Mesodermal cell (in vitro differentiated cells): ENCODE results near the gene PCED1B.
"Not testable (repeated sequence)": the region's sequence is repeated elsewhere in the genome, so short reads cannot be mapped to it uniquely, and the experiment has no call there.

ENCODE experiments used
- H3K27ac ChIP-seq: 2 replicates; pipeline ENCODE4 v1.7.0; 2013; ENCODE audit warnings: mild to moderate bottlenecking, low read depth, low read length, moderate library complexity; ENCODE audit not compliant: severe bottlenecking
- H3K36me3 ChIP-seq: 2 replicates; pipeline ENCODE4 v1.7.1; 2013; ENCODE audit warnings: mild to moderate bottlenecking, low read length, moderate library complexity; ENCODE audit not compliant: control insufficient read depth, insufficient read depth
- H3K4me1 ChIP-seq: one replicate; pipeline ENCODE4 v1.7.1; 2013; ENCODE audit warnings: mild to moderate bottlenecking, low read length; ENCODE audit not compliant: insufficient read depth, control insufficient read depth, poor library complexity, severe bottlenecking
- H3K4me3 ChIP-seq: 2 replicates; pipeline ENCODE4 v1.7.0; 2013; ENCODE audit warnings: low read length, control low read depth, mild to moderate bottlenecking; ENCODE audit not compliant: insufficient read depth, poor library complexity, severe bottlenecking; ENCODE audit errors: extremely low read depth
- H3K9me3 ChIP-seq: 2 replicates; pipeline ENCODE4 v1.7.1; 2013; ENCODE audit warnings: mild to moderate bottlenecking, low read length, moderate library complexity; ENCODE audit not compliant: control insufficient read depth
- WGBS, 2 experiments: methylation state at CpG; one replicate each; pipeline ENCODE4 v1.1.5; 2013; ENCODE audit warnings: missing lambda C conversion rate in 2 of 2; ENCODE audit not compliant: insufficient coverage in 2 of 2; 5-methylcytosine and 5-hydroxymethylcytosine counted together

PCED1B gene

DNA sequence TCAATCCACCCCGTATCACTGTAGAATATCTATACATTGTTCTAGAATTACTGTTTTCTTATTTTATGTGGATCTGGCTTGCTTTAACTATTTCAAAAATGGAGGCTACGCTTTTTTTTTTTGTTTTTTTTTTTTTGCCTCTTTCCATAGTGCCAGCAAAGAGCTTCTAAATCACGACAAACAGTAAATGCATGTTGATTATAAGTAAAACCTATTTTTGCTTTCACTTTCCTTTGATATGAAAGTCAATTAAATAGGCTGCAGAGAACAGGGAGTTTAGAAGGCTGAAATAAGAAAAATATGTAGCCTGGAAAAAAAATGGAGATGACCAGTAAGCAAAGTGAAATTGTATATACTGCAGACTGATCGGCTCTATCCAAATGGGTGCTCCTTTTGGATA lies 112.6 kb downstream of the PCED1B start:
- Histone ChIP-seq H3K4me3 (no peak overlapping the region), H3K9me3 (no peaks in the 10 kb centered on the region), H3K36me3 (no peaks in the 10 kb centered on the region), H3K4me1 (peaks cover 28% of the 10 kb centered on the region), H3K27ac (no peak overlapping the region)
- WGBS, 2 experiments: 83% methylated on average over 1 of the region's 4 CpGs; no CpG with 5 or more reads in 1 of the 2 experiments

DNA sequence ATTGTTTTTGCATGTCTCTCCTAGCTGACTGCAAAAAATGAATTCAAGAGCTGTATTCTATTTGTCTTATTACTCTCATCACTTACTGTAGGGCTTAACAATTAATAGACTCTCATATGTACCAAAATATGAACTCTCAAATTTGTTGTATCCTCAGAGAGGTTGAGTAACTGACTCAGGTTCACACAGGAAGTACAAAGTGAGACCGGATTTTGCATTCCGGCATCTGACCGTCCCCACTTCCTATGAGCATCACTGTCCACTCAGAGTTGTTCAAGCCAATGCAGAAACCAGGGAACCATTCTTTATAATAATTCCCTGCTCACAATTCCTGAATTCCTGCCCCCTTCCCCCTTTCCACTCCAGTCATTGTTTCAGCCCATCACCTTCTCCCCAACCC lies 113.6 kb downstream of the PCED1B start:
- no peak overlapping the region for H3K4me3 ChIP-seq
- H3K9me3 ChIP-seq: no peaks in the 10 kb centered on the region
- no peak overlapping the region for H3K27ac ChIP-seq
- peaks cover 28% of the 10 kb centered on the region for H3K4me1 ChIP-seq
- 90 to 96% methylated on average over 3 of the region's 3 CpGs for WGBS, 2 experiments
- H3K36me3 ChIP-seq: no peaks in the 10 kb centered on the region

DNA sequence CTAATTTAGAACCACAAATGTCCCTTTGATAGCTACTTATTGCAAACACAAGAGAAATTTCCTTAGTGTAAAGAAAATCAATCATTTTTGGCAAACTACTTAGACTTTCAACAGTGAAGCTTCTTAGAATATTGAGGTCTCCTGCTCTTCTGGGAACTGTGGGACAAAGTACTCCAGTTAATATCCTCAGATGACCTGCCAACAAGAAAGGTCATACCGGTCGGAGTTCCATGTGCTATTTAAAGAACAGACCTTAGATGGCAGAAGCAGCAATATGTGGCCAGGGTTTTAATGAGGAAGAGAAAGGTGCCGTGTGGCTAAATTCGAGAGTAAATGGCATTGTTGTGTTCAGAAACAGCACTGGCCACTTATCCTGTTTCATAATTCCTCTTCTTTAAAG lies 115.1 kb downstream of the PCED1B start:
- Histone ChIP-seq H3K4me3 (no peak overlapping the region), H3K4me1 (peaks cover 24% of the 10 kb centered on the region), H3K9me3 (no peaks in the 10 kb centered on the region), H3K36me3 (no peaks in the 10 kb centered on the region), H3K27ac (no peak overlapping the region)
- WGBS, 2 experiments: 38 to 67% methylated on average over 2 of the region's 4 CpGs

DNA sequence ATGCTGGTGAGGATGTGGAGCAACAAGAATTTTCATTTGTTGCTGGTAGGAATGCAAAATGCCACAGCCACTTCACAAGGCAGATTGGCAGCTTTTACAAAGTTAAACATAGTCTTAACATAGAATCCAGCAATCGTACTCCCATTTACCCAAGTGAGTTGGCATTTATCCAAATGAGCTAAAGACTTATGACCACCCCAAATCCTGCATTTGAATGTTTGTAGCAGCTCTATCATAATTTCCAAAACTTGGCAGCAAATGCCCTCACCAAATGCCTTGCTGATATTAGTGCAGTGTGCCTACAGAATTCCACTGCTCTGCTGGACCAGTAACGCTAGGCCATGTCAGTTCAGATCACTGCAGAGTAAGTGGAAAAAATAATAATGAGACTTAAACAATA lies 121.0 kb downstream of the PCED1B start:
- Histone ChIP-seq H3K9me3 (peaks cover 9% of the 10 kb centered on the region), H3K27ac (no peak overlapping the region), H3K4me3 (no peak overlapping the region), H3K4me1 (no peaks in the 10 kb centered on the region), H3K36me3 (no peaks in the 10 kb centered on the region)
- 89 to 91% methylated on average over 1 of the region's 2 CpGs for WGBS, 2 experiments

DNA sequence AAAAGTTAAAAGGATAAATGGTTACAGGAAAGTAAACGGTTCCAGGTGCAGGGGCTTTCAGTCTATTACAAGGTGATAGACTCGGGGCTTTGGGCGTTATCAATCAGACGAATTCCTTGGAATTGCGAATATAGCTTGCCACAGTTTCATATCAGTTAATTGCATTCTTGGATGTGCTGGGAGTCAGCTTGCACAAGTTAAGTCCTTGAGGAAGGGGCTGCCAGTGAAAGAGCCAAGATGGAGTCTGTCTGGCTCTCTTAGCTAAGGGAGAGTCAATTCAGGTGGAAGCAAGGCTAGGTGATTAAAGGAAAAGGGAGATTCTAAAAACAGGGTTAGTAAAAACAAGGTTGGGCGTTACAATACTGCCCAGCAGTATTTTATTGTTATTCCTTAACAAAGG lies 121.8 kb downstream of the PCED1B start:
- not testable (repeated sequence) for H3K9me3 ChIP-seq, H3K4me1 ChIP-seq, H3K4me3 ChIP-seq, H3K27ac ChIP-seq, H3K36me3 ChIP-seq
- 91% methylated on average over 5 of the region's 6 CpGs for WGBS, 2 experiments

DNA sequence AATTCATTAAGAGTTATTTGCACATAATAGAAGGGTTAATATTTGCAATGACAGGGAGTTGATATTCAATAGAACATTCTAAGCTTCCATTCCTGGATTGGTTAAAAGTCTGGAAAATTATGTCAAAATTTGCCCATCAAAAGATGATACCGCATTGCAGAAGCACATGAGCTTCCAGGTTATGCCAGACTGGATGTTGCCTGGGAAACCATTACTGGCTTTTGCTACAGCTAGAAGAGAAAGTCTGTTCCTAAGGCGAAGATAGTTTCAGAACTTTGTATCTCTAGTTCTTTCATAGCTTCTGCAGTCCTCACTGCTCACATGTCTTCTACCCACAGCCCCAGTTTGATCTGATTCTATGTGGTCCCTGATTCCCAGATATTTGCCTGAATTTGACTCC lies 122.8 kb downstream of the PCED1B start:
- H3K9me3 ChIP-seq: peaks cover 9% of the 10 kb centered on the region
- H3K36me3 ChIP-seq: no peaks in the 10 kb centered on the region
- H3K4me1 ChIP-seq: peaks cover 6% of the 10 kb centered on the region
- H3K4me3 ChIP-seq: no peak overlapping the region
- no peak overlapping the region for H3K27ac ChIP-seq
- WGBS, 2 experiments: 82 to 88% methylated on average over 1 to 2 of the region's 2 CpGs

DNA sequence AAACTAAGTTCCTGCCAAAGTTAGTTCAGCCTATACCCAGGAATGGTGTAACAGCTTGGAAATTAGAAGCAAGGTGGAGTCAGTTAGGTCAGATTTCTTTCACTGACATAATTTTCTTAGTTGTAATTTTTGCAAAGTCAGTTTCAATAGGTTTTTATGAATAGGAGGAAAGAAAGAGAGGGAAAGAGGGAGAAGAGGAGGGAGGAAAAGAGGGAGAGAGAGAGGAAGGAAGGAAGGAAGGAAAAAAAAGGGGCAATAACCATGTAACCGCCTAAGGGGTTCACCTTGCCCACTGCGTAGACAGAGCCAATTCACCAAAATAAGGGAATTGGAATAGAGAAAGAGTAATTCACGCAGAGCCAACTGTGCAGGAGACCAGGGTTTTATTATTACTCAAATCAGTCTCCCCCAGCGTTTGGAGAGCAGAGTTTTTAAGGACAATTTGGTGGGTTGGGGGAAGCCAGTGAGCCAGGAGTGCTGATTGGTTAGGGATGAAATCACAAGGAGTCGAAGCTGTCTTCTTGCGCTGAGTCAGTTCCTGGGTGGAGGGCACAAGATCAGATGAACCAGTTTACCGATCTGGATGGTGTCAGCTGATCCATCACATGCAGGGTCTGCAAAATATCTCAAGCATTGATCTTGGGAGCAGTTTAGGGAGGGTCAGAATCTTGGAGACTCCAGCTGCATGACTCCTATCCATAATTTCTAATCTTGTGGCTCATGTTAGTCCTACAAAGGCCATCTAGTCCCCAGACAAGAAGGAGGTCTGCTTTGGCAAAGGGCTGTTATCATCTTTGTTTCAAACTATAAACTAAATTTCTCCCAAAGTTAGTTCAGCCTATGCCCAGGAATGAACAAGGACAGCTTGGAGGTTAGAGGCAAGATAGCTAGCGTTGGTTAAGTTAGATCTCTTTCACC lies 126.4 kb downstream of the PCED1B start:
- peak overlapping the region; percentile 16 for H3K27ac ChIP-seq
- H3K4me1 ChIP-seq: peaks cover 6% of the 10 kb centered on the region
- peaks cover 9% of the 10 kb centered on the region for H3K9me3 ChIP-seq
- H3K36me3 ChIP-seq: no peaks in the 10 kb centered on the region
- H3K4me3 ChIP-seq: no peak overlapping the region
- 49 to 67% methylated on average over 5 to 7 of the region's 8 CpGs for WGBS, 2 experiments

DNA sequence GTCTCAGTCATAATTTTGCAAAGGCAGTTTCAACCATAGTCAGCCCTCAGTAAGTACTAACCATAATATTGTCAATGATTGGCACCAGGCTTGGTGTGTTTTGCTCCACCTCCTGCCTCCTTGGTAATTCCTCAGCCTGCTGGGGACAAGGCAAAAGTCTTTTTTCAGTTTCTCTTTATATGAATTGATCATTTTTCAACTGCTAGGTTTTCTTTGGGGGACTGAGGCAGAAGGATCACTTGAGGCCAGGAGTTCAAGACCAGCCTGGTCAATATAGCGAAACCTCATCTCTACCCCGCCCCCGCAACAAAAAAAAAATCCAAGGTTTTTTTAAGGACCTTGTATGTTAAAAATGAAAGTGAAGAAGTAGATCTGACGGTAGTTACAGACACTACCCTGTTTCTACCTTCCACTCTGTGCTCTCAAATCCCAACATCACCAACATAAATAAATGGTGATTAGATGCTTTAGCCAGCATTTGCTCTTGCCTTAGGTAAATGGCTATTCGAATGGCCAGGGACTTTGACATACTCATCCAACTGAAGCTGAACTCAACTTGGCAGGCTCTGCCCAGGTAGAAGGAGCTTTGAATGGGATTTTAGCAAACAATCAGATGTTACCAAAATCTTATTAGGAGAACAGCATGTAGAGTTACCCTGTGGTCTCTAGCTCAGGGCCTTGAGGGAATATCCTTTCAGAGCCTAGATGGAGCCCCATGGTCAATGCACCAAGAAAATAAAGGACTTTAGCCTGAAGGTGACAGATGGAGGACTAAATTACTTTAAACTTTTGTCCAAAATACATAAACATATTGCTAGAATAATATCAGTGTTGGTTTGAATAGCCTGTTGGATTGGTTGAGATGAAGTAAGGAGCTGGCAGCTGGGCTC lies 127.3 kb downstream of the PCED1B start:
- Histone ChIP-seq H3K9me3 (peaks cover 9% of the 10 kb centered on the region), H3K4me3 (no peak overlapping the region), H3K4me1 (peaks cover 6% of the 10 kb centered on the region), H3K27ac (no peak overlapping the region), H3K36me3 (no peaks in the 10 kb centered on the region)
- WGBS, 2 experiments: 100% methylated on average over 1 of the region's 5 CpGs; no CpG with 5 or more reads in 1 of the 2 experiments

DNA sequence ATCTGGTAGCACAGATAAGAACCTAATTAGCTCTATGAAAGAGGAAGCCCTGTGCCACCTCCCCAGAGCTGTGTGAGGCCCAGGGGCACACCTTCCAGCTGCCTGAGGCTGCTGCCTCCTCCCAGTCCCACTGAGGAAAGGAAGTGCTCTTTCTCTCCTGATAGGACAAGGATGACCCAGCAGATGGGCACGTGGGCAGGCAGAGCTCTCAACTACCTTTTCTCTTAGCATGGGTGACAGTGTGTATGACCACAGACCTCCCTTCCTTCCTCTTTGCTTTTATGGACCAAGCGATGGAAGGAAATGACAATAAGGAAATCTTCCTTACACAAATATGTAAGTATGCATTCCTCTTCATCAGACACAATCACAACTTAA lies 127.9 kb downstream of the PCED1B start:
- Histone ChIP-seq H3K4me1 (peaks cover 6% of the 10 kb centered on the region), H3K9me3 (peaks cover 9% of the 10 kb centered on the region), H3K27ac (no peak overlapping the region), H3K36me3 (no peaks in the 10 kb centered on the region), H3K4me3 (no peak overlapping the region)
- 100% methylated on average over 1 to 2 of the region's 2 CpGs for WGBS, 2 experiments

DNA sequence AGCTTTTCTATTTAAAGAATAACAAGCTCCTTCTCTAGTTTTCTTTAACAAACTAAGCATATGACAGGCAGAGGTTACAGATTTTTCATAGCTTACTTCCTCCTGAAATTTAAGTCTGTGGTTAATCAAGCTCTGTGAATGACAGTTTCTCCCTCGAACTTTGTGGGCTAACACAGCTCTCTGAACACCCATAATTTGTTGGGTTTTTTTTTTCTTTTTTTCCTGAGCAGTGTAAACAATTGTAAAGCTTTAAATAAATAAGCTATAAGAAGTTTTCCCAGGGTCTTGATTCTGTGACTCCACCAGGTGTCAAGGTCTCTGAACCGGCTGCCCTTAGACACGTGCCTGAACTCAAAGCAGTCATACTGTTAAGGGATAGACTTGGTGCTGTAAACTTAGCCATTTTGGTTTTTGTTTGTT lies 128.4 kb downstream of the PCED1B start:
- Histone ChIP-seq H3K4me3 (no peak overlapping the region), H3K4me1 (peaks cover 6% of the 10 kb centered on the region), H3K27ac (no peak overlapping the region), H3K9me3 (peaks cover 9% of the 10 kb centered on the region), H3K36me3 (no peaks in the 10 kb centered on the region)
- WGBS, 2 experiments: 89 to 100% methylated on average over 2 of the region's 3 CpGs
